ENCODE measurements around the gene SYNE1. TPM values are rescaled to one million over a fixed set of nuclear protein-coding genes. Genes with fewer than 3 reads are reported as not detected.

Gene SYNE1
- total and polyA plus RNA-seq, 2 of the 8 experiments (the other 6 are each of a cell fraction or from before 2014, with no cell fraction given), result 2.8 to 5.5 TPM

GRCh38 chr6:152301765-152302568 lies 335.2 kb downstream of the SYNE1 start (continued):
- TF ChIP-seq USF2 (IDR thresholded peaks at IDR 0.05; ENCODE audit: low read length) (peak; percentile 33; the same call in 1 of the 2 replicates), SIX5 (IDR thresholded peaks at IDR 0.05; ENCODE audit: low read depth, low read length) (no peak), ATF2 (IDR thresholded peaks at IDR 0.05; ENCODE audit: low read length) (no peak), HDAC2 (IDR thresholded peaks at IDR 0.05; ENCODE audit: borderline replicate concordance in 1 of 2, low read depth in 2 of 2, low read length in 2 of 2) (0 out of 4 replicates have a peak, but pooled peaks of 1 of the 2 experiments have one; percentile 12), PHF8 (conservative IDR thresholded peaks at IDR 0.05; ENCODE audit: low read depth, low read length) (no peak), RNF2 (IDR thresholded peaks at IDR 0.05; ENCODE audit: borderline replicate concordance, low read depth, low read length, missing control alignments, poor library complexity, severe bottlenecking) (no peak), POLR2AphosphoS5 (IDR thresholded peaks at IDR 0.05; ENCODE audit: low read depth, low read length) (peak; percentile 61; the same call in 1 of the 2 replicates), RBBP5 (IDR thresholded peaks at IDR 0.05; ENCODE audit: borderline replicate concordance, low read depth, low read length) (peak; percentile 74; the same call in 1 of the 2 replicates), SRF (IDR thresholded peaks at IDR 0.05; ENCODE audit: low read depth, low read length) (no peak), NRF1 (IDR thresholded peaks at IDR 0.05; ENCODE audit: low read depth, low read length) (0 out of 2 replicates have a peak, but pooled peaks have one; percentile 2), SIN3A (conservative IDR thresholded peaks at IDR 0.05 in 1 of 2, IDR thresholded peaks at IDR 0.05 in 1 of 2; ENCODE audit: low read depth in 1 of 2, low read length in 2 of 2) (0 out of 4 replicates have a peak, but pooled peaks of 1 of the 2 experiments have one; percentile 16), SP1 (IDR thresholded peaks at IDR 0.05; ENCODE audit: low read depth, low read length) (no peak), ASH2L (IDR thresholded peaks at IDR 0.05; ENCODE audit: low read length) (peak; percentile 79), KDM5A (IDR thresholded peaks at IDR 0.05; ENCODE audit: low read length) (no peak), NANOG (IDR thresholded peaks at IDR 0.05; ENCODE audit: insufficient read depth, low read depth, low read length, poor library complexity, severe bottlenecking) (no peak), ATF3 (IDR thresholded peaks at IDR 0.05; ENCODE audit: insufficient read depth, low read depth, low read length) (no peak)

All from H1 (cell line).